Fibroblast of lung (primary cell): ENCODE measurements around the gene EDA2R. TPM values are rescaled to one million over a fixed set of nuclear protein-coding genes. Genes with fewer than 3 reads are reported as not detected.
A peak's percentile ranks its signal among the peaks of the same experiment; 100 is the strongest.

Experiments
- DNase-seq, 2 donors: peaks; one replicate each; pipeline versions ENCODE4 v3.0.0 to v3.0.0-alpha.2; 2010; ENCODE audit warnings: low read depth in 2 of 2
- H2AFZ ChIP-seq: 2 replicates; pipeline ENCODE4 v1.5.1; 2012; ENCODE audit warnings: low read length, control low read depth, inconsistent platforms
- H3K27ac ChIP-seq: 2 replicates; pipeline ENCODE4 v1.5.1; 2011; ENCODE audit warnings: low read length, control low read depth; ENCODE audit not compliant: insufficient read depth
- H3K27me3 ChIP-seq: 2 replicates; pipeline ENCODE4 v1.5.1; 2011; ENCODE audit warnings: mild to moderate bottlenecking, low read length; ENCODE audit not compliant: control insufficient read depth, insufficient read depth
- H3K36me3 ChIP-seq: 2 replicates; pipeline ENCODE4 v1.5.1; 2011; ENCODE audit warnings: low read length; ENCODE audit not compliant: control insufficient read depth, insufficient read depth
- H3K4me1 ChIP-seq: 2 replicates; pipeline ENCODE4 v1.5.1; 2011; ENCODE audit warnings: low read length; ENCODE audit not compliant: control insufficient read depth, insufficient read depth; ENCODE audit errors: extremely low read depth
- H3K4me2 ChIP-seq: 2 replicates; pipeline ENCODE4 v1.5.1; 2011; ENCODE audit warnings: low read length, control low read depth; ENCODE audit not compliant: insufficient read depth; ENCODE audit errors: extremely low read depth
- H3K4me3 ChIP-seq, 4 experiments: fragments of 200-600 bp in 1 of 4; sonication (generic) in 1 of 4; replicated peaks in 1 of 4; 2 replicates each; pipeline ENCODE4 v1.5.1; 2011 to 2016; ENCODE audit warnings: low read length in 4 of 4, low read depth in 3 of 4, mild to moderate bottlenecking in 3 of 4, control low read depth in 2 of 4, inconsistent platforms in 1 of 4, mixed read lengths in 1 of 4; ENCODE audit not compliant: insufficient read depth in 1 of 4; ENCODE audit errors: control extremely low read depth in 1 of 4
- H3K79me2 ChIP-seq: 2 replicates; pipeline ENCODE4 v1.5.1; 2012; ENCODE audit warnings: mild to moderate bottlenecking, low read length, inconsistent platforms; ENCODE audit not compliant: control insufficient read depth, insufficient read depth
- H3K9ac ChIP-seq: 2 replicates; pipeline ENCODE4 v1.5.1; 2011; ENCODE audit warnings: mild to moderate bottlenecking, low read length, control low read depth; ENCODE audit not compliant: insufficient read depth
- H3K9me3 ChIP-seq: 2 replicates; pipeline ENCODE4 v1.5.1; 2012; ENCODE audit warnings: low read depth, low read length; ENCODE audit not compliant: control insufficient read depth, insufficient read depth
- H4K20me1 ChIP-seq: 2 replicates; pipeline ENCODE4 v1.5.1; 2011; ENCODE audit warnings: low read length; ENCODE audit not compliant: control insufficient read depth, insufficient read depth; ENCODE audit errors: extremely low read depth
- CTCF ChIP-seq, 2 donors: IDR thresholded peaks in 1 of 2; conservative IDR thresholded peaks in 1 of 2; 1 replicate in 1 of 2; 2 replicates in 1 of 2; pipeline ENCODE4 v1.5.1; 2011 to 2012; ENCODE audit warnings: low read length in 2 of 2, control low read depth in 1 of 2, inconsistent platforms in 1 of 2, low read depth in 1 of 2, mild to moderate bottlenecking in 1 of 2
- EZH2 ChIP-seq: IDR thresholded peaks from 2 replicates; pipeline ENCODE4 v1.5.1; 2012; ENCODE audit warnings: low read length, control low read depth, mild to moderate bottlenecking; ENCODE audit errors: missing control alignments
- polyA plus RNA-seq, 2 donors: library from polyadenylated mRNA; depleted of rRNA in 1 of 2; stranded (reverse) in 1 of 2; unstranded in 1 of 2; fragments of >200 nt; gene quantifications; 2 replicates each; pipeline ENCODE4 v1.2.1, GENCODE V29; 2011 to 2012; ENCODE audit warnings: missing spikeins in 1 of 2
- total RNA-seq: library from RNA; depleted of rRNA; stranded (reverse); fragments of >200 nt; gene quantifications from 2 replicates; pipeline ENCODE4 v1.2.1, GENCODE V29; 2014

The EDA2R gene
- total and polyA plus RNA-seq, 2 donors (not counting 1 experiment from before 2014, with no cell fraction given) = 9.3 to 21.0 TPM

GRCh38 chrX:66654411-66654810, 15.5 kb upstream of the EDA2R start:
- no peak overlapping the region for H2AFZ ChIP-seq
- H3K27me3 ChIP-seq = no peaks in the 10 kb centered on the region
- H3K79me2 ChIP-seq = no peaks in the 10 kb centered on the region
- H3K9me3 ChIP-seq = no peaks in the 10 kb centered on the region
- H3K4me2 ChIP-seq = no peak overlapping the region
- H3K4me3 ChIP-seq = no peak overlapping the region
- no peaks in the 10 kb centered on the region for H3K36me3 ChIP-seq
- H4K20me1 ChIP-seq = no peaks in the 10 kb centered on the region
- no peak overlapping the region for H3K27ac ChIP-seq
- no peaks in the 10 kb centered on the region for H3K4me1 ChIP-seq
- TF ChIP-seq EZH2 = no peak
- no peak for DNase-seq
- no peak overlapping the region for H3K9ac ChIP-seq

- Histone ChIP-seq H2AFZ (no peak overlapping the region), H4K20me1 (no peaks in the 10 kb centered on the region), H3K36me3 (no peaks in the 10 kb centered on the region), H3K4me3 (peak overlapping the region in 1 of 4 experiments; percentile 64), H3K27ac (no peak overlapping the region), H3K4me2 (no peak overlapping the region), H3K9ac (no peak overlapping the region), H3K9me3 (no peaks in the 10 kb centered on the region), H3K27me3 (no peaks in the 10 kb centered on the region), H3K79me2 (peaks cover 14% of the 10 kb centered on the region), H3K4me1 (no peaks in the 10 kb centered on the region)
- DNase-seq = peak; percentile 45 to 89
- TF ChIP-seq EZH2 (no peak), CTCF (conservative IDR thresholded peaks at IDR 0.05 in 1 of 2, IDR thresholded peaks at IDR 0.05 in 1 of 2; ENCODE audit: low read depth in 1 of 2, low read length in 2 of 2) (no peak)
These were observed 3.5 kb downstream of the EDA2R start for GRCh38 chrX:66635360-66635759.

GRCh38 chrX:66634272-66634671, 4.6 kb downstream of the EDA2R start:
- DNase-seq = peak in 1 of 2 donors; percentile 51
- peaks cover 14% of the 10 kb centered on the region for H3K79me2 ChIP-seq
- H3K9me3 ChIP-seq = no peaks in the 10 kb centered on the region
- H3K27me3 ChIP-seq = no peaks in the 10 kb centered on the region
- peak overlapping the region; percentile 51 for H3K27ac ChIP-seq
- H3K4me1 ChIP-seq = no peaks in the 10 kb centered on the region
- H3K9ac ChIP-seq = no peak overlapping the region
- H2AFZ ChIP-seq = no peak overlapping the region
- peak overlapping the region in 1 of 4 experiments; percentile 10 for H3K4me3 ChIP-seq
- H3K4me2 ChIP-seq = no peak overlapping the region
- H4K20me1 ChIP-seq = no peaks in the 10 kb centered on the region
- H3K36me3 ChIP-seq = no peaks in the 10 kb centered on the region
- TF ChIP-seq CTCF (conservative IDR thresholded peaks at IDR 0.05 in 1 of 2, IDR thresholded peaks at IDR 0.05 in 1 of 2; ENCODE audit: low read depth in 1 of 2, low read length in 2 of 2) (no peak), EZH2 (no peak)
